Measurements from ENCODE around the gene MAGEA11.
"Not testable (repeated sequence)": the region's sequence is repeated elsewhere in the genome, so short reads cannot be mapped to it uniquely, and the experiment has no call there.

MAGEA11 gene

GRCh38 chrX:149711545-149712236 is at the start of gene MAGEA11:
MAGEA11 (plus strand) TSS chrX:149712060; CDS start chrX:149713160, 1,100 bp downstream.
- DNase-seq, result no peak

- DNase-seq, result not testable (repeated sequence)
Measured at GRCh38 chrX:149675088-149675487, 36.8 kb upstream of the MAGEA11 start.

GRCh38 chrX:149675554-149675953 is 36.3 kb upstream of the MAGEA11 start:
- not testable (repeated sequence) for DNase-seq

GRCh38 chrX:149679164-149679678 is 32.6 kb upstream of the MAGEA11 start:
- DNase-seq, result not testable (repeated sequence)

- DNase-seq, result no peak
Measured at GRCh38 chrX:149681182-149681581, 30.7 kb upstream of the MAGEA11 start.

GRCh38 chrX:149682031-149682430 is 29.8 kb upstream of the MAGEA11 start:
- DNase-seq, result no peak

- no peak for DNase-seq
Measured at GRCh38 chrX:149682956-149683947, 28.6 kb upstream of the MAGEA11 start.

GRCh38 chrX:149683966-149684730 is 27.7 kb upstream of the MAGEA11 start:
- no peak for DNase-seq

GRCh38 chrX:149687991-149688390 is 23.9 kb upstream of the MAGEA11 start:
- no peak for DNase-seq

- DNase-seq, result no peak
Measured at GRCh38 chrX:149688552-149688951, 23.3 kb upstream of the MAGEA11 start.

GRCh38 chrX:149691794-149692193 is 20.1 kb upstream of the MAGEA11 start:
- DNase-seq, result no peak

GRCh38 chrX:149692686-149693272 is 19.1 kb upstream of the MAGEA11 start:
- not testable (repeated sequence) for DNase-seq

GRCh38 chrX:149699761-149700160 is 12.1 kb upstream of the MAGEA11 start:
- no peak for DNase-seq

GRCh38 chrX:149704664-149705063 is 7.2 kb upstream of the MAGEA11 start:
- no peak for DNase-seq

- no peak for DNase-seq
Measured at GRCh38 chrX:149707147-149707901, 4.5 kb upstream of the MAGEA11 start.

- DNase-seq, result no peak
Measured at GRCh38 chrX:149712831-149713230, 971 bp downstream of the MAGEA11 start.

GRCh38 chrX:149713279-149714050 is 1.6 kb downstream of the MAGEA11 start:
- DNase-seq, result no peak

- no peak for DNase-seq
Measured at GRCh38 chrX:149715468-149715867, 3.6 kb downstream of the MAGEA11 start.

GRCh38 chrX:149716632-149717031 is 4.8 kb downstream of the MAGEA11 start:
- DNase-seq, result no peak

- no peak for DNase-seq
Measured at GRCh38 chrX:149717803-149718202, 5.9 kb downstream of the MAGEA11 start.

GRCh38 chrX:149718757-149719156 is 6.9 kb downstream of the MAGEA11 start:
- DNase-seq, result no peak

Measured in CD4-positive, alpha-beta T cell treated with Interferon gamma for 1 hour (primary cell).